ENCODE results near the gene CLK2. TPM values are rescaled to one million over a fixed set of nuclear protein-coding genes. Genes with fewer than 3 reads are reported as not detected.

CLK2 gene
- total and polyA plus RNA-seq, 4 donors, result 8.3 to 28.2 (median 14.8) TPM

GRCh38 chr1:155254714-155255242 lies 18.5 kb downstream of the CLK2 start:
- Histone ChIP-seq H3K27ac (ENCODE audit: low read depth in 1 of 2, low read length in 2 of 2) (peak overlapping the region; percentile 82), H3K9ac (ENCODE audit: low read depth in 1 of 2, low read length in 2 of 2) (no peak overlapping the region), H3K4me3 (ENCODE audit: low read depth in 1 of 3, low read length in 3 of 3) (peak overlapping the region; percentile 64 to 84 (median 65)), H3K9me3 (ENCODE audit: control insufficient read depth in 4 of 4, low read length in 3 of 4) (no peaks in the 10 kb centered on the region), H3K4me1 (ENCODE audit: control insufficient read depth in 4 of 4, insufficient read depth in 4 of 4, low read length in 3 of 4) (peaks cover 2 to 36% (median 23%) of the 10 kb centered on the region in 4 donors), H3K36me3 (ENCODE audit: control insufficient read depth in 4 of 4, insufficient read depth in 3 of 4, low read depth in 1 of 4, low read length in 3 of 4) (peaks cover 0 to 10% (median 2%) of the 10 kb centered on the region in 4 donors), H3K27me3 (ENCODE audit: control insufficient read depth in 4 of 4, insufficient read depth in 4 of 4, low read length in 3 of 4) (no peaks in the 10 kb centered on the region)
- TF ChIP-seq EGR1 (IDR thresholded peaks at IDR 0.05; ENCODE audit: low read depth in 2 of 2), result no peak
- TF ChIP-seq, protein P1, sequence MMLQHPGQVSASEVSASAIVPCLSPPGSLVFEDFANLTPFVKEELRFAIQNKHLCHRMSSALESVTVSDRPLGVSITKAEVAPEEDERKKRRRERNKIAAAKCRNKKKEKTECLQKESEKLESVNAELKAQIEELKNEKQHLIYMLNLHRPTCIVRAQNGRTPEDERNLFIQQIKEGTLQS (IDR thresholded peaks at IDR 0.05), result no peak
- no peak for TF ChIP-seq JUND (IDR thresholded peaks at IDR 0.05)
- no peak for TF ChIP-seq REST (IDR thresholded peaks at IDR 0.05)
- no peak for TF ChIP-seq CTCF (IDR thresholded peaks at IDR 0.05; ENCODE audit: low read depth, low read length, missing input control)
- TF ChIP-seq FOXA1 (IDR thresholded peaks at IDR 0.05), result no peak
- TF ChIP-seq RXRA (IDR thresholded peaks at IDR 0.05), result no peak
- TF ChIP-seq RAD21 (IDR thresholded peaks at IDR 0.05), result no peak
- no peak for TF ChIP-seq YY1 (IDR thresholded peaks at IDR 0.05)
- TF ChIP-seq MAX (IDR thresholded peaks at IDR 0.05), result no peak
- no peak for TF ChIP-seq SP1 (IDR thresholded peaks at IDR 0.05)
- no peak for TF ChIP-seq HNF4G (IDR thresholded peaks at IDR 0.05)
- no peak for TF ChIP-seq FOXA2 (IDR thresholded peaks at IDR 0.05)
- no peak for TF ChIP-seq GABPA (IDR thresholded peaks at IDR 0.05 in 1 of 2, conservative IDR thresholded peaks at IDR 0.05 in 1 of 2)
- TF ChIP-seq NR2F2 (IDR thresholded peaks at IDR 0.05), result no peak
- TF ChIP-seq TAF1 (conservative IDR thresholded peaks at IDR 0.05), result no peak
- no peak for TF ChIP-seq HNF4A (conservative IDR thresholded peaks at IDR 0.05)
- DNase-seq (ENCODE audit: low spot score), result no peak
- WGBS, result 13% methylated on average over 35 of the region's 35 CpGs

- peak overlapping the region in 1 of 2 donors; percentile 36 for H3K9ac ChIP-seq (ENCODE audit: low read depth in 1 of 2, low read length in 2 of 2)
- H3K27me3 ChIP-seq (ENCODE audit: control insufficient read depth in 4 of 4, insufficient read depth in 4 of 4, low read length in 3 of 4), result no peaks in the 10 kb centered on the region
- H3K9me3 ChIP-seq (ENCODE audit: control insufficient read depth in 4 of 4, low read length in 3 of 4), result no peaks in the 10 kb centered on the region
- H3K4me1 ChIP-seq (ENCODE audit: control insufficient read depth in 4 of 4, insufficient read depth in 4 of 4, low read length in 3 of 4), result peaks cover 2 to 36% (median 23%) of the 10 kb centered on the region in 4 donors
- TF ChIP-seq HNF4A (conservative IDR thresholded peaks at IDR 0.05) (no peak), FOXA1 (IDR thresholded peaks at IDR 0.05) (no peak), TAF1 (conservative IDR thresholded peaks at IDR 0.05) (no peak), EGR1 (IDR thresholded peaks at IDR 0.05; ENCODE audit: low read depth in 2 of 2) (no peak), HNF4G (IDR thresholded peaks at IDR 0.05) (no peak), JUND (IDR thresholded peaks at IDR 0.05) (no peak), SP1 (IDR thresholded peaks at IDR 0.05) (no peak), GABPA (IDR thresholded peaks at IDR 0.05 in 1 of 2, conservative IDR thresholded peaks at IDR 0.05 in 1 of 2) (no peak), MAX (IDR thresholded peaks at IDR 0.05) (no peak)
- TF ChIP-seq, protein P1 (IDR thresholded peaks at IDR 0.05), result no peak
- TF ChIP-seq, protein P2, sequence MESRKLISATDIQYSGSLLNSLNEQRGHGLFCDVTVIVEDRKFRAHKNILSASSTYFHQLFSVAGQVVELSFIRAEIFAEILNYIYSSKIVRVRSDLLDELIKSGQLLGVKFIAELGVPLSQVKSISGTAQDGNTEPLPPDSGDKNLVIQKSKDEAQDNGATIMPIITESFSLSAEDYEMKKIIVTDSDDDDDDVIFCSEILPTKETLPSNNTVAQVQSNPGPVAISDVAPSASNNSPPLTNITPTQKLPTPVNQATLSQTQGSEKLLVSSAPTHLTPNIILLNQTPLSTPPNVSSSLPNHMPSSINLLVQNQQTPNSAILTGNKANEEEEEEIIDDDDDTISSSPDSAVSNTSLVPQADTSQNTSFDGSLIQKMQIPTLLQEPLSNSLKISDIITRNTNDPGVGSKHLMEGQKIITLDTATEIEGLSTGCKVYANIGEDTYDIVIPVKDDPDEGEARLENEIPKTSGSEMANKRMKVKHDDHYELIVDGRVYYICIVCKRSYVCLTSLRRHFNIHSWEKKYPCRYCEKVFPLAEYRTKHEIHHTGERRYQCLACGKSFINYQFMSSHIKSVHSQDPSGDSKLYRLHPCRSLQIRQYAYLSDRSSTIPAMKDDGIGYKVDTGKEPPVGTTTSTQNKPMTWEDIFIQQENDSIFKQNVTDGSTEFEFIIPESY (IDR thresholded peaks at IDR 0.05), result no peak
- peak overlapping the region in 1 of 3 donors; percentile 84 for H3K4me3 ChIP-seq (ENCODE audit: low read depth in 1 of 3, low read length in 3 of 3)
- H3K27ac ChIP-seq (ENCODE audit: low read depth in 1 of 2, low read length in 2 of 2), result no peak overlapping the region
- WGBS, result 68% methylated on average over 12 of the region's 12 CpGs
- H3K36me3 ChIP-seq (ENCODE audit: control insufficient read depth in 4 of 4, insufficient read depth in 3 of 4, low read depth in 1 of 4, low read length in 3 of 4), result peaks cover 0 to 10% (median 2%) of the 10 kb centered on the region in 4 donors
- no peak for DNase-seq (ENCODE audit: low spot score)
Observed at GRCh38 chr1:155254228-155254713, 19.0 kb downstream of the CLK2 start.
